H1 (cell line): ENCODE results near the gene PPM1G. TPM values are rescaled to one million over a fixed set of nuclear protein-coding genes. Genes with fewer than 3 reads are reported as not detected.

Experiments
- CTCF ChIA-PET: fragments of 300-600 bp; sonication (Branson Sonifier 250); formaldehyde crosslinking; loops from one replicate; lab custom pipeline; 2021; ENCODE audit not compliant: partially characterized antibody; lab: Charles Lee
- POLR2A ChIA-PET: fragments of 300-600 bp; sonication (Branson Sonifier 250); formaldehyde crosslinking; loops from one replicate; lab custom pipeline; 2021; ENCODE audit warnings: inconsistent platforms; ENCODE audit not compliant: partially characterized antibody; lab: Charles Lee
- DNase-seq, 2 experiments: peaks; one replicate each; pipeline versions ENCODE4 v3.0.0 to v3.0.0-alpha.2; 2010 to 2022; ENCODE audit warnings: low spot score in 2 of 2, low read depth in 1 of 2, mixed read lengths in 1 of 2
- FAIRE-seq: peaks from 2 replicates; lab custom pipeline; 2011; peaks lifted over from hg19 to GRCh38; lab: Jason Lieb, UNC
- H2AFZ ChIP-seq: 2 replicates; pipeline ENCODE4 v1.8.1; 2012; ENCODE audit warnings: low read length, inconsistent platforms
- H2AK5ac ChIP-seq: 2 replicates; pipeline ENCODE4 v1.6.1; 2013; ENCODE audit warnings: low read depth, low read length
- H2BK120ac ChIP-seq: replicated peaks from 2 replicates; pipeline ENCODE3; 2013; ENCODE audit warnings: low read depth, low read length, inconsistent platforms
- H2BK12ac ChIP-seq: 2 replicates; pipeline ENCODE4 v1.6.1; 2013; ENCODE audit warnings: low read depth, low read length
- H2BK15ac ChIP-seq: 2 replicates; pipeline ENCODE4 v1.6.1; 2013; ENCODE audit warnings: low read length
- H2BK20ac ChIP-seq: 2 replicates; pipeline ENCODE4 v1.6.1; 2013; ENCODE audit warnings: low read length
- H2BK5ac ChIP-seq: 2 replicates; pipeline ENCODE4 v1.6.1; 2013; ENCODE audit warnings: low read depth, low read length
- H3K14ac ChIP-seq: 2 replicates; pipeline ENCODE4 v1.6.1; 2013; ENCODE audit warnings: inconsistent platforms; ENCODE audit not compliant: insufficient read length
- H3K18ac ChIP-seq: 2 replicates; pipeline ENCODE4 v1.6.1; 2013; ENCODE audit warnings: low read length; ENCODE audit errors: extremely low read depth
- H3K23ac ChIP-seq: 2 replicates; pipeline ENCODE4 v1.6.1; 2013; ENCODE audit warnings: inconsistent platforms; ENCODE audit not compliant: insufficient read length
- H3K23me2 ChIP-seq: 2 replicates; pipeline ENCODE4 v1.6.1; 2013; ENCODE audit warnings: low read depth, low read length
- H3K27ac ChIP-seq: 2 replicates; pipeline ENCODE4 v1.6.1; 2011; ENCODE audit warnings: low read depth, low read length, inconsistent platforms
- H3K27me3 ChIP-seq, 4 experiments: replicated peaks in 1 of 4; 1 replicate in 1 of 4; 2 replicates in 3 of 4; pipeline versions ENCODE4 v1.6.1 to v1.8.1; 2011 to 2013; ENCODE audit warnings: low read length in 3 of 4, mild to moderate bottlenecking in 3 of 4, inconsistent platforms in 2 of 4, mixed read lengths in 2 of 4, moderate library complexity in 1 of 4; ENCODE audit not compliant: control insufficient read depth in 3 of 4, insufficient read depth in 3 of 4; ENCODE audit errors: extremely low read depth in 1 of 4
- H3K36me3 ChIP-seq, 4 experiments: 2 replicates each; pipeline versions ENCODE4 v1.6.1 to v1.8.1; 2011 to 2013; ENCODE audit warnings: mild to moderate bottlenecking in 4 of 4, low read length in 3 of 4, moderate library complexity in 2 of 4, control low read depth in 1 of 4, inconsistent platforms in 1 of 4; ENCODE audit not compliant: insufficient read depth in 4 of 4, control insufficient read depth in 2 of 4
- H3K4ac ChIP-seq: replicated peaks from 2 replicates; pipeline ENCODE3; 2013; ENCODE audit warnings: low read length, low read depth, mixed read lengths, inconsistent platforms; ENCODE audit not compliant: insufficient read length
- H3K4me1 ChIP-seq, 4 experiments: replicated peaks in 1 of 4; 1 replicate in 1 of 4; 2 replicates in 3 of 4; pipeline versions ENCODE4 v1.6.1 to v1.8.1; 2011 to 2013; ENCODE audit warnings: low read length in 3 of 4, inconsistent platforms in 2 of 4, mixed read lengths in 1 of 4; ENCODE audit not compliant: insufficient read depth in 4 of 4, control insufficient read depth in 3 of 4
- H3K4me2 ChIP-seq, 2 experiments: 2 replicates each; pipeline versions ENCODE4 v1.6.1 to v1.8.1; 2011 to 2013; ENCODE audit warnings: low read depth in 2 of 2, low read length in 2 of 2, control low read depth in 1 of 2, inconsistent platforms in 1 of 2, mild to moderate bottlenecking in 1 of 2; ENCODE audit not compliant: insufficient read depth in 1 of 2
- H3K4me3 ChIP-seq, 4 experiments: fragments of 200-600, 300-600 bp in 1 of 4; sonication (generic), shearing (Covaris generic), sonication (Bioruptor Twin) in 1 of 4; 2 replicates each; pipeline versions ENCODE4 v1.5.1 to v1.8.1; 2011 to 2016; ENCODE audit warnings: low read length in 4 of 4, low read depth in 3 of 4, control low read depth in 2 of 4, inconsistent platforms in 2 of 4, mild to moderate bottlenecking in 2 of 4, mixed read lengths in 1 of 4, moderate library complexity in 1 of 4; ENCODE audit not compliant: insufficient read depth in 2 of 4; ENCODE audit errors: extremely low read depth in 1 of 4
- H3K56ac ChIP-seq: replicated peaks from 2 replicates; pipeline ENCODE3; 2013; ENCODE audit warnings: low read depth, mild to moderate bottlenecking, mixed read lengths, low read length, inconsistent platforms; ENCODE audit not compliant: insufficient read length
- H3K79me1 ChIP-seq: 2 replicates; pipeline ENCODE4 v1.6.1; 2013; ENCODE audit warnings: low read depth, low read length, control low read depth
- H3K79me2 ChIP-seq, 2 experiments: 2 replicates each; pipeline versions ENCODE4 v1.6.1 to v1.8.1; 2012 to 2013; ENCODE audit warnings: low read length in 2 of 2, mild to moderate bottlenecking in 2 of 2, inconsistent platforms in 1 of 2; ENCODE audit not compliant: insufficient read depth in 2 of 2, control insufficient read depth in 1 of 2
- H3K9ac ChIP-seq, 4 experiments: replicated peaks in 1 of 4; 1 replicate in 1 of 4; 2 replicates in 3 of 4; pipeline versions ENCODE4 v1.6.1 to v1.8.1; 2011 to 2013; ENCODE audit warnings: low read depth in 3 of 4, low read length in 3 of 4, control low read depth in 2 of 4, mild to moderate bottlenecking in 2 of 4, moderate library complexity in 2 of 4, inconsistent platforms in 1 of 4; ENCODE audit errors: extremely low read depth in 1 of 4
- H3K9me3 ChIP-seq, 2 experiments: 2 replicates each; pipeline versions ENCODE4 v1.6.1 to v1.8.1; 2012 to 2013; ENCODE audit warnings: mild to moderate bottlenecking in 2 of 2, moderate library complexity in 2 of 2, control low read depth in 1 of 2, inconsistent platforms in 1 of 2, low read depth in 1 of 2, low read length in 1 of 2, mixed read lengths in 1 of 2; ENCODE audit not compliant: insufficient read depth in 2 of 2
- H4K20me1 ChIP-seq, 2 experiments: replicated peaks in 1 of 2; 2 replicates each; pipeline versions ENCODE3 to v1.8.1; 2011 to 2013; ENCODE audit warnings: inconsistent platforms in 2 of 2, low read length in 2 of 2, mild to moderate bottlenecking in 1 of 2; ENCODE audit not compliant: insufficient read depth in 2 of 2, control insufficient read depth in 1 of 2
- H4K5ac ChIP-seq: 2 replicates; pipeline ENCODE4 v1.6.1; 2013; ENCODE audit warnings: low read length, low read depth, mixed read lengths, inconsistent platforms; ENCODE audit not compliant: insufficient read length
- H4K8ac ChIP-seq: 2 replicates; pipeline ENCODE4 v1.8.0; 2013; ENCODE audit warnings: mild to moderate bottlenecking, moderate library complexity, low read length, inconsistent platforms; ENCODE audit not compliant: insufficient read depth; ENCODE audit errors: extremely low read depth
- H4K91ac ChIP-seq: replicated peaks from 2 replicates; pipeline ENCODE3; 2013; ENCODE audit warnings: low read length, mixed read lengths, inconsistent platforms; ENCODE audit not compliant: insufficient read length
- CTBP2 ChIP-seq: IDR thresholded peaks from 2 replicates; pipeline ENCODE4 v1.7.0; 2011; ENCODE audit warnings: borderline replicate concordance, mild to moderate bottlenecking, moderate library complexity, mixed read lengths, low read length; ENCODE audit not compliant: insufficient read depth, insufficient read length
- EP300 ChIP-seq, 2 experiments: IDR thresholded peaks; 1 replicate in 1 of 2; 2 replicates in 1 of 2; pipeline ENCODE4 v1.6.1; 2011 to 2012; ENCODE audit warnings: low read depth in 2 of 2, low read length in 2 of 2, mild to moderate bottlenecking in 2 of 2, borderline replicate concordance in 1 of 2, inconsistent platforms in 1 of 2, moderate library complexity in 1 of 2
- EZH2 ChIP-seq: fragments of 200-600 bp; sonication (generic); IDR thresholded peaks from 2 replicates; pipeline ENCODE4 v1.7.1; 2012; ENCODE audit warnings: low read depth, mild to moderate bottlenecking, moderate library complexity, low read length, inconsistent platforms; ENCODE audit not compliant: severe bottlenecking
- MAFK ChIP-seq: IDR thresholded peaks from 2 replicates; pipeline ENCODE4 v1.6.1; 2012; ENCODE audit warnings: low read depth, mild to moderate bottlenecking, improper control_type of control experiment, low read length
- POU5F1 ChIP-seq: IDR thresholded peaks from 2 replicates; pipeline ENCODE4 v1.6.1; 2011; ENCODE audit warnings: low read depth, mild to moderate bottlenecking, low read length, moderate library complexity
- RFX5 ChIP-seq: IDR thresholded peaks from 2 replicates; pipeline ENCODE4 v1.6.1; 2011; ENCODE audit warnings: low read depth, low read length, improper control_type of control experiment, borderline replicate concordance
- RXRA ChIP-seq: IDR thresholded peaks from 2 replicates; pipeline ENCODE4 v1.6.1; 2011; ENCODE audit warnings: low read depth, mild to moderate bottlenecking, low read length, moderate library complexity; ENCODE audit not compliant: insufficient read depth
- SAP30 ChIP-seq: fragments of 300-600 bp; sonication (generic); IDR thresholded peaks from 2 replicates; pipeline ENCODE4 v1.7.1; 2012; ENCODE audit warnings: low read length, moderate library complexity, mild to moderate bottlenecking, inconsistent platforms; ENCODE audit not compliant: insufficient read depth, insufficient replicate concordance
- SIRT6 ChIP-seq: IDR thresholded peaks from one replicate; pipeline ENCODE4 v1.7.1; 2012; ENCODE audit warnings: low read length, inconsistent platforms
- SIX5 ChIP-seq: IDR thresholded peaks from 2 replicates; pipeline ENCODE4 v1.6.1; 2011; ENCODE audit warnings: mild to moderate bottlenecking, low read depth, low read length
- TBP ChIP-seq: IDR thresholded peaks from 2 replicates; pipeline ENCODE4 v1.6.1; 2011; ENCODE audit warnings: low read depth, low read length, improper control_type of control experiment
- WGBS, 2 experiments: shearing (Covaris generic) in 1 of 2; methylation state at CpG; one replicate each; pipeline versions ENCODE4 v1.1.6 to v1.1.7; 2013 to 2015; ENCODE audit warnings: low lambda C conversion rate in 2 of 2, mixed read lengths in 2 of 2, inconsistent platforms in 1 of 2, low coverage in 1 of 2, missing lambda C conversion rate in 1 of 2; ENCODE audit not compliant: insufficient replicate concordance in 2 of 2, insufficient coverage in 1 of 2, insufficient read length in 1 of 2; ENCODE audit errors: extremely low coverage in 1 of 2, missing lambda C conversion rate in 1 of 2; 5-methylcytosine and 5-hydroxymethylcytosine counted together
- polyA plus RNA-seq, 7 experiments: library from polyadenylated mRNA; depleted of rRNA in 3 of 7; stranded (reverse) in 5 of 7; unstranded in 2 of 7; fragments of >200 nt in 5 of 7; fragments of 200-250 nt in 2 of 7; gene quantifications; 1 replicate in 5 of 7; 2 replicates in 1 of 7; 4 replicates in 1 of 7; pipeline versions ENCODE4 v1.2.1 to v1.2.3, GENCODE V29; 2011 to 2013; ENCODE audit warnings: missing spikeins in 2 of 7, mixed read lengths in 2 of 7
- total RNA-seq: library from RNA; stranded (reverse); fragmentation: NEBNext Ultra II Directional; extraction: Animal tissue kit (Norgen Biotek cat#: 25700); gene quantifications from 2 replicates; pipeline ENCODE4 v1.2.1, GENCODE V29; 2021
- TF ChIP-seq, protein P1 (sequence below): IDR thresholded peaks from 2 replicates; pipeline ENCODE4 v1.6.1; 2012; ENCODE audit warnings: low read length, inconsistent platforms

Gene PPM1G
- total and polyA plus RNA-seq, 2 of the 8 experiments (the other 6 are each of a cell fraction or from before 2014, with no cell fraction given), result 73.3 to 203 TPM

DNA sequence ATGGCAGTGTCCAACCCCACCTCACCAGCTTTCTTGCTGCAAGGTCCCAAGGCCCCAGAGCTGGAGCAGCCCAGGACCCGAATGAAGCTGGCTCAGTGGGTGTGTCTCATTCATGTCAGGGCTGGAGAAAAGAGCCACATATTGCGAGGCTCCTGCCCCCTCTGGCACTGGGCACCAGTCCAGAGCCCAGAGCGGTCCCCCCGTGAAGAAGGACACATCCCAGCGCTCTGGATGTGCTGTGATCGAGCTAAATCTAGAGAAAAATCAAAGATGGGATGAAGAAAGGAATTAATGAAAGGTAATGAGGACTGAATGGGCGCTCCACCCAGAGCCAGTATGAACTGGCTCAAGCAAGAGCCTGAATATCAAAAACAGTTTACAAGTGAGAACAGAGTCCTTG lies 73.2 kb downstream of the PPM1G start:
- H3K14ac ChIP-seq, result no peak overlapping the region
- ChIA-PET CTCF (interaction anchor here (0.9 to 2.5 kb wide), 2 partner anchors 15 to 57 kb away, joined by 5 to 8 read pairs; no protein-coding TSS in a partner anchor), POLR2A (interaction anchor here (1.1 to 2.4 kb wide), 8 partner anchors 10 to 33 kb away, joined by 3 to 18 read pairs (median 3); partner anchors contain the start of genes GTF3C2 and MPV17)
- H3K27ac ChIP-seq, result no peak overlapping the region
- DNase-seq, result no peak
- no peak overlapping the region for H3K18ac ChIP-seq
- no peak overlapping the region for H2BK12ac ChIP-seq
- H2BK120ac ChIP-seq, result no peak overlapping the region
- H4K91ac ChIP-seq, result no peak overlapping the region
- H2BK15ac ChIP-seq, result no peak overlapping the region
- FAIRE-seq, result no peak
- H3K79me1 ChIP-seq, result no peaks in the 10 kb centered on the region
- H3K27me3 ChIP-seq, result no peaks in the 10 kb centered on the region
- H4K20me1 ChIP-seq, result peaks cover 0 to 2% of the 10 kb centered on the region in 2 experiments
- H3K23ac ChIP-seq, result no peak overlapping the region
- no peaks in the 10 kb centered on the region for H3K9me3 ChIP-seq
- H2AFZ ChIP-seq, result no peak overlapping the region
- H3K4me1 ChIP-seq, result no peaks in the 10 kb centered on the region
- no peaks in the 10 kb centered on the region for H3K23me2 ChIP-seq
- WGBS, 2 experiments, result 96% methylated on average over 7 of the region's 7 CpGs; no CpG with 5 or more reads in 1 of the 2 experiments
- peaks cover 30 to 76% (median 62%) of the 10 kb centered on the region in 4 experiments; a peak in 7 of 8 replicates for H3K36me3 ChIP-seq
- H3K79me2 ChIP-seq, result no peaks in the 10 kb centered on the region
- H2BK20ac ChIP-seq, result no peak overlapping the region
- H2AK5ac ChIP-seq, result no peak overlapping the region
- H3K9ac ChIP-seq, result no peak overlapping the region
- no peak overlapping the region for H3K4ac ChIP-seq
- no peak overlapping the region for H3K4me2 ChIP-seq
- no peak overlapping the region for H3K4me3 ChIP-seq
- H2BK5ac ChIP-seq, result no peak overlapping the region
- no peak overlapping the region for H3K56ac ChIP-seq
- no peak overlapping the region for H4K5ac ChIP-seq
- no peak overlapping the region for H4K8ac ChIP-seq
- no peak for TF ChIP-seq TBP
- no peak for TF ChIP-seq SAP30
- no peak for TF ChIP-seq MAFK
- TF ChIP-seq SIRT6, result no peak
- no peak for TF ChIP-seq EP300 (IDR thresholded peaks at IDR 0.05; ENCODE audit: borderline replicate concordance in 1 of 2, low read depth in 2 of 2, low read length in 2 of 2)
- TF ChIP-seq RFX5, result no peak
- no peak for TF ChIP-seq RXRA
- TF ChIP-seq CTBP2, result no peak
- no peak for TF ChIP-seq POU5F1
- no peak for TF ChIP-seq SIX5
- TF ChIP-seq, protein P1, sequence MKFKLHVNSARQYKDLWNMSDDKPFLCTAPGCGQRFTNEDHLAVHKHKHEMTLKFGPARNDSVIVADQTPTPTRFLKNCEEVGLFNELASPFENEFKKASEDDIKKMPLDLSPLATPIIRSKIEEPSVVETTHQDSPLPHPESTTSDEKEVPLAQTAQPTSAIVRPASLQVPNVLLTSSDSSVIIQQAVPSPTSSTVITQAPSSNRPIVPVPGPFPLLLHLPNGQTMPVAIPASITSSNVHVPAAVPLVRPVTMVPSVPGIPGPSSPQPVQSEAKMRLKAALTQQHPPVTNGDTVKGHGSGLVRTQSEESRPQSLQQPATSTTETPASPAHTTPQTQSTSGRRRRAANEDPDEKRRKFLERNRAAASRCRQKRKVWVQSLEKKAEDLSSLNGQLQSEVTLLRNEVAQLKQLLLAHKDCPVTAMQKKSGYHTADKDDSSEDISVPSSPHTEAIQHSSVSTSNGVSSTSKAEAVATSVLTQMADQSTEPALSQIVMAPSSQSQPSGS, result no peak
- TF ChIP-seq EZH2, result no peak
